Glutamatergic neuron (in vitro differentiated cells): Measurements from ENCODE around the gene DONSON. TPM values are rescaled to one million over a fixed set of nuclear protein-coding genes. Genes with fewer than 3 reads are reported as not detected.
A peak's percentile ranks its signal among the peaks of the same experiment; 100 is the strongest.

Source experiments
- DNase-seq: peaks from one replicate; pipeline ENCODE4 v3.0.0; 2022
- H3K27ac Mint-ChIP-seq: one replicate; pipeline ENCODE4 v1.8.0; 2020; ENCODE audit warnings: mild to moderate bottlenecking, mixed read lengths, inconsistent platforms; ENCODE audit not compliant: unreplicated experiment
- H3K27me3 Mint-ChIP-seq: one replicate; pipeline ENCODE4 v1.8.0; 2020; ENCODE audit warnings: mild to moderate bottlenecking, moderate library complexity, mixed read lengths, inconsistent platforms; ENCODE audit not compliant: unreplicated experiment
- H3K36me3 Mint-ChIP-seq: one replicate; pipeline ENCODE4 v1.8.0; 2020; ENCODE audit warnings: mild to moderate bottlenecking, mixed read lengths, inconsistent platforms; ENCODE audit not compliant: unreplicated experiment
- H3K4me1 Mint-ChIP-seq: one replicate; pipeline ENCODE4 v1.8.0; 2020; ENCODE audit warnings: mild to moderate bottlenecking, low read depth, mixed read lengths, inconsistent platforms; ENCODE audit not compliant: unreplicated experiment
- H3K4me3 Mint-ChIP-seq: one replicate; pipeline ENCODE4 v1.8.0; 2020; ENCODE audit warnings: mild to moderate bottlenecking, mixed read lengths, inconsistent platforms; ENCODE audit not compliant: unreplicated experiment
- H3K9me3 Mint-ChIP-seq: one replicate; pipeline ENCODE4 v1.8.0; 2020; ENCODE audit warnings: mild to moderate bottlenecking, moderate library complexity, mixed read lengths, inconsistent platforms; ENCODE audit not compliant: unreplicated experiment
- CTCF ChIP-seq: fragments of 200-600 bp; sonication (generic); IDR thresholded peaks from one replicate; pipeline ENCODE4 v1.5.0; 2021; ENCODE audit not compliant: partially characterized antibody, unreplicated experiment
- total RNA-seq: library from RNA; stranded (reverse); fragmentation: NEBNext Ultra II Directional; extraction: Animal tissue kit (Norgen Biotek cat#: 25700); gene quantifications from one replicate; pipeline ENCODE4 v1.2.1, GENCODE V29; 2021; ENCODE audit not compliant: unreplicated experiment

The DONSON gene
- total RNA-seq, 1 donor from 2014 or later: 8.5 TPM

GRCh38 chr21:33557447-33557846 lies 31.0 kb downstream of the DONSON start:
- Mint-ChIP-seq H3K9me3 (no peaks in the 10 kb centered on the region), H3K27ac (no peak overlapping the region), H3K36me3 (peaks cover 18% of the 10 kb centered on the region), H3K27me3 (peaks cover under 1% of the 10 kb centered on the region), H3K4me3 (no peak overlapping the region), H3K4me1 (no peaks in the 10 kb centered on the region)
- no peak for DNase-seq
- TF ChIP-seq CTCF: no peak

- Mint-ChIP-seq H3K27ac (no peak overlapping the region), H3K9me3 (no peaks in the 10 kb centered on the region), H3K36me3 (peaks cover 21% of the 10 kb centered on the region), H3K27me3 (peaks cover 4% of the 10 kb centered on the region), H3K4me3 (no peak overlapping the region), H3K4me1 (no peaks in the 10 kb centered on the region)
- no peak for TF ChIP-seq CTCF
- no peak for DNase-seq
Observed at GRCh38 chr21:33554982-33555344, 33.5 kb downstream of the DONSON start.

- TF ChIP-seq CTCF: no peak
- no peak for DNase-seq
- Mint-ChIP-seq H3K27me3 (peaks cover 6% of the 10 kb centered on the region), H3K36me3 (peaks cover 21% of the 10 kb centered on the region), H3K4me1 (no peaks in the 10 kb centered on the region), H3K4me3 (peak overlapping the region; percentile 58), H3K27ac (no peak overlapping the region), H3K9me3 (no peaks in the 10 kb centered on the region)
Observed at GRCh38 chr21:33554236-33554981, 34.1 kb downstream of the DONSON start.

- no peak for DNase-seq
- H3K27ac Mint-ChIP-seq: no peak overlapping the region
- H3K4me3 Mint-ChIP-seq: no peak overlapping the region
- no peaks in the 10 kb centered on the region for H3K4me1 Mint-ChIP-seq
- no peak for TF ChIP-seq CTCF
- peaks cover 6% of the 10 kb centered on the region for H3K27me3 Mint-ChIP-seq
- H3K9me3 Mint-ChIP-seq: no peaks in the 10 kb centered on the region
- H3K36me3 Mint-ChIP-seq: peaks cover 13% of the 10 kb centered on the region
Observed at GRCh38 chr21:33552999-33553598, 35.4 kb downstream of the DONSON start.
